HG03135 (cell line): Measurements from ENCODE around the gene NKD1.

Experiments
- ATAC-seq: cut with Tn5 transposase; IDR thresholded peaks from one replicate; pipeline ENCODE4 v1.9.1; 2021; ENCODE audit warnings: mild to moderate bottlenecking, moderate library complexity; ENCODE audit not compliant: unreplicated experiment

NKD1 gene

GRCh38 chr16:50641818-50642187, 93.6 kb downstream of the NKD1 start:
- ATAC-seq = no peak

GRCh38 chr16:50642349-50642748, 94.2 kb downstream of the NKD1 start:
- ATAC-seq = no peak

- no peak for ATAC-seq
These were observed 95.0 kb downstream of the NKD1 start for GRCh38 chr16:50643192-50643591.

GRCh38 chr16:50644245-50644644, 96.0 kb downstream of the NKD1 start:
- ATAC-seq = no peak

DNA sequence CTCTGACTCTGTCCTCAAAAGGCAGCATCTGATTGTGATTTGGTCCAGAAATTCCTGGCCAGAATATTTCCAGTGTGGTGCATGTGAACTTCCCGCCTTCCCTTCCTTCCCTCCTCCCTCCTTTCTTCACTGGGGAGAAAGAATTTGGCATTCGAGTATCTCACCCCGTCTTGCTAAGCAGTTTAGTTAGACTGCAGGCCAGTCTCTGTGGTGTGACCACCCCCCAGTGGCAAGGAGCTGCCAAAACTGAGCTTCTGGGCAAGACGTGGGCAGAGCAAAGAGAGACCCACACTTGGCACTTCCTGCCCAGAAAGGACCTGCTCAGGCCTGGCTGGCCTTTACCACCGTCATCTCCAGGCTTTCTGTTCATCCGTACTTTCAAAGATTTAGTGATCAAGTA, 96.5 kb downstream of the NKD1 start:
- no peak for ATAC-seq

GRCh38 chr16:50645563-50646220, 97.5 kb downstream of the NKD1 start:
- ATAC-seq = no peak

DNA sequence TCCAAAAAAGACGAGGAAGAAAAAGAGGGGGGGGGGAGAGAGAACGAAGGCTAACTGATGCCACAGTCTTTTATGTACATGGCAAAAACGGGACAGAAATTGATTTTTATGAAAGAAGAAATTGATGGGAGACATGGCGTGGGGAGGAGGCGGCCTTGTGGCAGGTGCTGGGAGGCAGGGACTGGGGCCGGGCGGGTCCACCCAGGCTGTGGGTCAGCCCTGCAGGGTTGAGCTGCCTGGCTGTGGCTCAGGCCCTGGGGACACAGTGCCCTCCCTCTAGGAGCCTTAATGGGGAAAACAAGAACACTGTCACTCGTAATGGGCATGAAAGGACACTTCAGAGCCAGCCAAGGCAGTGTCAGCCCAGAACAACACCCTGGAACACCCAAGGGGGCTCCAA, 98.1 kb downstream of the NKD1 start:
- no peak for ATAC-seq

DNA sequence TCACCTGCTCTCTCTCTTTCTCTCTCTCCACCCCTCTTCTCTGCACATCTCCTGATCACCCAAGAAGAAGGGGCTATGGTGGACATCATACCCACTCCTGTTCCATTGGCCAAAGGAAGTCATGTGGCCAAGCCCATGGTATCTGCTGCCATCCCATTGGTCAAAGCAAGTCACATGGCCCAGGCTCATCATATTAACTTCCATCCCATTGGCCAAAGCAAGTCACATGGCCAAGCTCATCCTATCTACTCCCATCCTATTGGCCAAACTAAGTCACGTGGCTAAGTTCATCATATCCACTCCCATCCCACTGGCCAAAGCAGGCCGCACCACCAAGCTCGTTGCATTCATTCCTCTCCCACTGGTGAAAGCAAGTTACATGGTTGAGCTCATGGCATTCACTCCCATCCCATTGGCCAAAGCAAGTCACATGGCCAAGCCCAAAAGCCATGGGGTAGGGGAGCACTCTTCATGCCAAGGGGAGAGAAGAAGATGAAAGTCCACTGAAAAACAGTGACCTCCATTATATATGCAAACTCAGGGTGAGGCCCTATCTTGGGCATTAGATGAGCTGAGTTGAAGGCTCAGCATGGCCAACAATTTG, 103.7 kb downstream of the NKD1 start:
- ATAC-seq = no peak

DNA sequence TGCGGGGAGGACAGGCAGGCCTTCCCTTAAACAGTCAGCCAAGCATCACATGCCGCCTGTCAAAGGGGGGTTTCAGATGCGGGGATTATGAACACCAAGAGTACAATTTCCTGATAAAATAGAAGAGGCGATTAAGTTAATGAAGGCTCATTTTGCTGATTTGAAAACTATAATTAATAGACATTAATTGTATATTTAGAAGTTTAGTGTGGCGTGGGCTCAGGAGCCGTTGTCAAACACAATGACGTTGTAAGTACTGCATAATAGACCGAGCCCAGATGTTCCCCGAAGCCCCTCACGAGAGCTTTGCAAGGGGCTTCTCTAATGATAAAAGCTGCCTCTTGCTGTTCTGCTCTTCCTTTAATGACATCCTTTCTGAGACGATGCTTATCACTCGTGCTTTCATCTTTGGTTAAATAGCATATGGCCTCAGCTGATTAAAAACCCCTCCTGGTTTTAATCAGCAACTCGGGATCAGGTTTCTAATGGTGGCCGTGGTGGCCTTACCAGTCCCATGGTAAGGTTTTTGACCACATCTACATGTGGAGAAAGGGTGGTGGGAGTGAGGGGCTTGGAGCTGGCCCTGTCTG, 104.7 kb downstream of the NKD1 start:
- ATAC-seq = no peak

- ATAC-seq = no peak
These were observed 105.7 kb downstream of the NKD1 start for GRCh38 chr16:50653633-50654519.

- ATAC-seq = no peak
These were observed 107.4 kb downstream of the NKD1 start for GRCh38 chr16:50655558-50656055.

DNA sequence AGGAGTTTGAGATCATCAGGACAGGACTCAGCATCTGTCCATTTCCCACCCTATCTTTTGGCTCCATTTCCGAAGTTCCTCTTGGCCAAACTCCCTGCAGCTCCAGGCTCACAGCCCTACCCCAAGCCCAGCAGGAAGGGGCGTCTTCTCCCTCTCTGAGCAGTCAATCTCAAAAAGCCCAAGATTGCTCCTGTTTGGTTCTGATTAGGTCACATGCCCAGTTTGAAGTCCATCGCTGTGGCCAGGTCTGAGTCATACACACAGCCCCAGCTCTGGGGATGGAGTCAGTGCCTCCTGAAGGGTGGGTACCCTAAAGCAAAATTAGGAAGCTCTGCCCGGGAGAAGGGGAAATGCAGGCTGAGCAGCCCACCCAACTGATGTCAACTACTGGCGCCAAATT, 109.0 kb downstream of the NKD1 start:
- no peak for ATAC-seq

- ATAC-seq = no peak
These were observed 111.6 kb downstream of the NKD1 start for GRCh38 chr16:50659806-50660205.

- no peak for ATAC-seq
These were observed 114.2 kb downstream of the NKD1 start for GRCh38 chr16:50662306-50662940.

DNA sequence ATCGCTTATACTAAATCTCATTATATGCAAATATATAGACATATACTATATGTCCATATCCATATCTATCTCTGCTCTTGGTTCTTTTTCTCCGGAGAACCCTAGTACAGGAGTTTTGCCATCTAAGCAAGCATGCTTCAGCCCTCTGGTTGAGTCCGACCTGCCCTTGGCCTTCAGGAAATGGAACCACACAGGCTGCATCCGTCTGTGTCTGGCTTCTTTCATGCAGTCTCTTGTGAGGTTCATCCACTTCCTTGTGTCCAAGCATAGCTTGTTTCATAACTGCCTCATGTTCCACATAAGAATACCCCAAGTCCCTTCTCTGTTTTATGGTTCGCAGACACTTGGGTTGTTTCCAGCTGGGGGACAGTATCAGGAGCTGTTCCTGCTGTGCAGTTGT, 116.1 kb downstream of the NKD1 start:
- ATAC-seq = no peak

DNA sequence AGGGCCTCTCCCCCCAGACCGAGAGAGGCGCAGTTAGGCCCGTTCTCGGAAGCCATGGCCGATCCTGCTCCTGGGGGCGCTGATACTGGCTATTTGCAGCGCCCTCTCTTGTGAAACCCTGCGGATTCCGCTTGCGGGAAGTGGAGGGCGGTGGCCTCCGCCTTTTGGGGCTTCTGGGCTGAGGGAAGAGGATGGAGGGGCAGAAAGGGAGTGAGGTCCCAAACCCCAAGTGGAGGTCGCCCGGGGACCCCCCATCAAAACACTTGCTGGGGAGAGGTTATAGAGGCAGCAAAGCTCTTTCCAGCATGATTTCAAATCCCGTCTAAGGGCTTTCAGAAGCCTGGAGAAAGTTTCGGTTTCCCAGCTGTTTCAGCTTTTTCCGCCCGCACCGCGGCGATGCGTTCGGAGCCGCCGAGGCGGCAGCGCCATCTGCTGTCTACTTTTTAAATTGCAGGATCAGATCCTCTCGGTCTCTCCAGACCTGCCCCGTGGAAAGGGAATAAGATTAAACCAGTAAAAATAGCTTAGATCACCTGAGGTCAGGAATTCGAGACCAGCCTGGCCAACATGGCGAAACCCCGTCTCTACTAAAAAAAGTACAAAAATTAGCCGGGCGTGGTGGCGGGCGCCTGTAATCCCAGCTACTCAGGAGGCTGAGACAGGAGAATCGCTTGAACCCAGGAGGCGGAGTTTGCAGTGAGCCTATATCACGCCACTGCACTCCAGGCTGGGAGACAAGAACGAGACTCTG, 117.1 kb downstream of the NKD1 start:
- ATAC-seq = no peak

- peak; percentile 75 for ATAC-seq
These were observed 118.7 kb downstream of the NKD1 start for GRCh38 chr16:50666658-50667496.

GRCh38 chr16:50667497-50668367, 119.5 kb downstream of the NKD1 start:
- no peak for ATAC-seq
